Kidney (tissue), 14 donors: ENCODE results near the gene SLC25A10. TPM values are rescaled to one million over a fixed set of nuclear protein-coding genes. Genes with fewer than 3 reads are reported as not detected.
A peak's percentile ranks its signal among the peaks of the same experiment; 100 is the strongest.

ENCODE experiments used
- DNase-seq, 5 donors: peaks; one replicate each; pipeline ENCODE4 v3.0.0-alpha.2; 2013 to 2020
- FAIRE-seq: peaks from 2 replicates; lab custom pipeline; 2012; peaks lifted over from hg19 to GRCh38; lab: Jason Lieb, UNC
- H3K27ac ChIP-seq, 2 donors: one replicate each; pipeline ENCODE4 v1.7.0; 2013; ENCODE audit warnings: low read depth in 2 of 2, low read length in 2 of 2, inconsistent platforms in 1 of 2
- H3K27me3 ChIP-seq: one replicate; pipeline ENCODE4 v1.7.1; 2013; ENCODE audit warnings: low read length, inconsistent platforms; ENCODE audit not compliant: control insufficient read depth, insufficient read depth
- H3K36me3 ChIP-seq, 3 donors: one replicate each; pipeline versions ENCODE4 v1.7.0 to v1.7.1; 2013; ENCODE audit warnings: low read length in 3 of 3, control low read depth in 1 of 3, inconsistent platforms in 1 of 3; ENCODE audit not compliant: insufficient read depth in 3 of 3, control insufficient read depth in 2 of 3
- H3K4me1 ChIP-seq, 3 donors: one replicate each; pipeline versions ENCODE4 v1.7.0 to v1.7.1; 2013; ENCODE audit warnings: low read length in 3 of 3, inconsistent platforms in 1 of 3, low read depth in 1 of 3; ENCODE audit not compliant: control insufficient read depth in 2 of 3, insufficient read depth in 2 of 3
- H3K4me3 ChIP-seq, 3 donors: one replicate each; pipeline versions ENCODE4 v1.7.0 to v1.8.1; 2013; ENCODE audit warnings: low read length in 3 of 3, control low read depth in 1 of 3, inconsistent platforms in 1 of 3
- H3K9ac ChIP-seq, 3 donors: one replicate each; pipeline versions ENCODE4 v1.7.0 to v1.7.1; 2013; ENCODE audit warnings: low read length in 3 of 3, control low read depth in 1 of 3, inconsistent platforms in 1 of 3
- H3K9me3 ChIP-seq, 3 donors: one replicate each; pipeline versions ENCODE4 v1.7.0 to v1.7.1; 2013; ENCODE audit warnings: low read length in 3 of 3, control low read depth in 1 of 3, inconsistent platforms in 1 of 3; ENCODE audit not compliant: control insufficient read depth in 2 of 3, insufficient read depth in 1 of 3
- intact Hi-C: fragments of 100-400 bp; cut with DNase I; formaldehyde crosslinking; loops from one replicate; pipeline ENCODE4 v1.11.1; 2022
- polyA plus RNA-seq: library from polyadenylated mRNA; stranded (reverse); fragments of 350-450 nt; fragmentation: Illumina TruSeq; extraction: RNeasy Lipid Tissue Mini Kit (QIAGEN cat#74804); gene quantifications from one replicate; pipeline ENCODE4 v1.2.3, GENCODE V29; 2014; ENCODE audit warnings: low read depth, low replicate concordance; ENCODE audit not compliant: insufficient read depth
- total RNA-seq: library from RNA; stranded (reverse); fragmentation: NEBNext Ultra II Directional; extraction: Animal tissue kit (Norgen Biotek cat#: 25700); gene quantifications from one replicate; pipeline ENCODE4 v1.2.1, GENCODE V29; 2021
- TF ChIP-seq, protein P1 (sequence below): IDR thresholded peaks from 3 replicates; pipeline ENCODE4 v1.5.1; 2012; ENCODE audit warnings: mild to moderate bottlenecking, moderate library complexity, borderline replicate concordance; ENCODE audit not compliant: insufficient read depth; ENCODE audit errors: extremely low read depth
- donor health status: control.
- donor health status: control.
- donor health status: control.
- donor health status: control.
- donor health status: control.
- donor health status: DM: yes; HTN: yes; CAD: no.
- donor health status: Normal renal cell carcinoma (clear cell type).

The SLC25A10 gene
- total and polyA plus RNA-seq, 2 donors from 2014 or later = 19.9 to 94.5 TPM

DNA sequence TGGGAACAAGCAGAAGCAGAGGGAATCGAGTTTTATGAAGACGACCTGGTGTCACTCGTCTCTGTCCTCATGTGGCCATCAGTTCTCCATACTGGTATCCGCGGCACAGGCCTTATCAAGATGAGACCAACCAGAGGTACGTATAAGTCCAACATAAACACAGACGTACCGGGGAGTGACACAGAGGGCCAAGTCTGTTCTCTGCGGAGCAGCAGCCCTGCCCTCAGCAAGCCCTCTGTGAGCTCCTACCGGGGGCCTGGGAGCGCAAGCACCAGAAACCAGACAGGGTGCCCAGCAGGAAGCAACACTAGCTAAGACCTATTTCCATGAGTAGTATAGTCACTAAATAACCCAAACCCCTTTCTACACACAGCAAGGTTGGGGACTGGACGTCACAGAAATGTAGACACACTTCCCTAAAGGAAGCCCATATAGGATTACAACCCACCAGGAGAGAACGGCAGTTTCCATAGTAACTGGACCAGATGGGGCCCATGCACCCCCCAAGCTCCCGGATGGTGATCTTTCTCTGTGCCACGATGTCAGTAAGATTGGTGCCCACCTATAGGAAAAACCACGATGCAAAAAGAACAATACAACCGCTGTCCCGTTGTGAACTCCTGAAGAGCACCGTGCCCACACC is 29.4 kb upstream of the SLC25A10 start:
- Histone ChIP-seq H3K4me1 (peaks cover 0 to 23% (median 11%) of the 10 kb centered on the region in 3 donors), H3K4me3 (peak overlapping the region; percentile 65 to 95 (median 75)), H3K36me3 (peaks cover 0 to 15% (median 10%) of the 10 kb centered on the region in 3 donors), H3K27ac (no peak overlapping the region), H3K27me3 (no peaks in the 10 kb centered on the region), H3K9me3 (no peaks in the 10 kb centered on the region), H3K9ac (peak overlapping the region; percentile 32 to 91 (median 55))
- peak in 3 of 5 donors; percentile 15 to 36 (median 16) for DNase-seq
- no peak for FAIRE-seq
- TF ChIP-seq, protein P1, sequence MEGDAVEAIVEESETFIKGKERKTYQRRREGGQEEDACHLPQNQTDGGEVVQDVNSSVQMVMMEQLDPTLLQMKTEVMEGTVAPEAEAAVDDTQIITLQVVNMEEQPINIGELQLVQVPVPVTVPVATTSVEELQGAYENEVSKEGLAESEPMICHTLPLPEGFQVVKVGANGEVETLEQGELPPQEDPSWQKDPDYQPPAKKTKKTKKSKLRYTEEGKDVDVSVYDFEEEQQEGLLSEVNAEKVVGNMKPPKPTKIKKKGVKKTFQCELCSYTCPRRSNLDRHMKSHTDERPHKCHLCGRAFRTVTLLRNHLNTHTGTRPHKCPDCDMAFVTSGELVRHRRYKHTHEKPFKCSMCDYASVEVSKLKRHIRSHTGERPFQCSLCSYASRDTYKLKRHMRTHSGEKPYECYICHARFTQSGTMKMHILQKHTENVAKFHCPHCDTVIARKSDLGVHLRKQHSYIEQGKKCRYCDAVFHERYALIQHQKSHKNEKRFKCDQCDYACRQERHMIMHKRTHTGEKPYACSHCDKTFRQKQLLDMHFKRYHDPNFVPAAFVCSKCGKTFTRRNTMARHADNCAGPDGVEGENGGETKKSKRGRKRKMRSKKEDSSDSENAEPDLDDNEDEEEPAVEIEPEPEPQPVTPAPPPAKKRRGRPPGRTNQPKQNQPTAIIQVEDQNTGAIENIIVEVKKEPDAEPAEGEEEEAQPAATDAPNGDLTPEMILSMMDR = no peak
- intact Hi-C loops = no loop called here

DNA sequence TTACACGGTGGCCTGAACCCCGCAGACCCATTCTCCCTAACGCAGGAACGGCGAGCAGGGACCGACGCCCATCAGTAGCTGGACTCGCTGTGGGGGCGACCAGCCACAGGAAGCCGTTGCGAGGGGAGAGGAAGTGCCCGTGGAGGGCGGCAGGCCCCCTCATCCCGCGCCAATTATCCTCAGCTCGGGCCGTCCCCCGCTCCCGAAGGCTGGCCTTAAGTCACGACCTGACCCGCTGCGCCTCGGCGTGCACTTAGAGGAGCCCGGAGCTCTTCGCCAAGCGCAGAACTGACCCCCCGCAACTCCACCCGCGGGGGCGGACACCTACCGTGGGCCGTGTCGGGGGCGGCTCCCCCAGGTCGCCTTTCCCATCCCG is 28.9 kb upstream of the SLC25A10 start:
- H3K9me3 ChIP-seq = no peaks in the 10 kb centered on the region
- no peaks in the 10 kb centered on the region for H3K27me3 ChIP-seq
- peak overlapping the region; percentile 55 to 91 (median 80) for H3K9ac ChIP-seq
- peak overlapping the region; percentile 77 to 78 for H3K27ac ChIP-seq
- no peak for DNase-seq
- peak overlapping the region; percentile 65 to 95 (median 75) for H3K4me3 ChIP-seq
- intact Hi-C loops = no loop called here
- peaks cover 0 to 23% (median 11%) of the 10 kb centered on the region in 3 donors for H3K4me1 ChIP-seq
- TF ChIP-seq, protein P1 = no peak
- FAIRE-seq = no peak
- H3K36me3 ChIP-seq = peaks cover 0 to 16% (median 10%) of the 10 kb centered on the region in 3 donors

DNA sequence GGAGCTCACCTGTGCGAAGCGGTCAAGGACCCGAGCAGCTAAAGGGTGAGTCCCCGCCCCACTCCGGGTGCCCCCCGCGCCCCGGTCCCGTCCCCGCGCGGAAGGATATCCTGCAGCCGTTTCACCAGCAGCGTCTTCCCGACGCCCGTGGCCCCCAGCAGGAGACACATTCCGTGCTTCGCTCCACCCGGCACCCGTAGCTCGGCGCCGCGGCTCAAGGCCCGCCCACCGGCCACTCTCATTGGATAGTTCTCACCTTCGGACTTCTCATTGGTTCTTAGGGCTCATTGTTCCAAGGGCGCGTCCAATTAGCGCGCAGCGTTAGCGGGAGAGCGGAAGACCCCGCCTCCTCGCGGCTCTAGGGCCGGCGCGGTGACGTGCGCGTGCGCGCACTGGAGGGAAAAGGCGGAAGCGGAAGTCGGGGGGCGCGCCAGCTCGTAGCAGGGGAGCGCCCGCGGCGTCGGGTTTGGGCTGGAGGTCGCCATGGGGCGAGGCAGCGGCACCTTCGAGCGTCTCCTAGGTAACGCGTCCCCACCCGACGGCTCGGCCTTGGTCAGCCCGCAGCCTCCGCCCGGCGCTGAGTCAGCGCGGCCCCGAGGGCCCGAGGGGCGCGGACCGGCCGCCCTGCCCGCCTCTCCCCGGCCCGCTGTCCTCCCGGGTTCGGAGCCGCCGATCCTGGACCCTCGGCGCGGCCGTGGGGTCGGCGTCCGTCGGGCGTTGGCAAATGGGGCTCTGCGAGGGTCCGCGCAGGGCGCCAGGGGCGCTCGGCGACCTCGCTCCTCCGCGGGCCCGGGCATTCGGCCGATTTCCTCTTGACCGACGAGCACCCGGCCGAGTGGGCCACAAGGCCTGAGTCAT is 28.3 kb upstream of the SLC25A10 start, which contains the start of the genes ARL16 and HGS:
Gene ARL16 (minus strand): TSS at position 214 of the 858 bp plus-strand sequence. CDS start 44 bp downstream, at position 170.
Gene HGS (plus strand): TSS at position 428 of the 858 bp plus-strand sequence. CDS start 56 bp downstream, at position 484.
- peak within 1 kb of the TSS; percentile 74 to 95 (median 88) for H3K4me3 ChIP-seq
- intact Hi-C loops = no loop called here
- H3K9me3 ChIP-seq = no peaks in the 10 kb centered on the region
- DNase-seq = peak; percentile 98 to 100 (median 99)
- peaks cover 0 to 23% (median 11%) of the 10 kb centered on the region in 3 donors for H3K4me1 ChIP-seq
- H3K9ac ChIP-seq = peak within 1 kb of the TSS; percentile 55 to 91 (median 80)
- H3K27me3 ChIP-seq = no peaks in the 10 kb centered on the region
- H3K27ac ChIP-seq = peak within 1 kb of the TSS; percentile 77 to 78
- peak; percentile 91 for FAIRE-seq
- peaks cover 0 to 20% (median 13%) of the 10 kb centered on the region in 3 donors for H3K36me3 ChIP-seq
- TF ChIP-seq, protein P1 = no peak
